K562 (cell line): ENCODE measurements around the gene ZNF546. TPM values are rescaled to one million over a fixed set of nuclear protein-coding genes. Genes with fewer than 3 reads are reported as not detected.

Experiments used
- ATAC-seq: fragments of 200-7000 bp; cut with Tn5 transposase; 3 replicates; pipeline ENCODE4 v1.9.1; 2020; ENCODE audit warnings: moderate library complexity
- BruUV-seq: library from RNA; stranded (reverse); fragments of 400-500 nt; replicated peaks from 2 replicates; lab custom pipeline; 2021; lab: Mats Ljungman, UMichigan
- CTCF ChIA-PET: fragments of 300-600 bp; formaldehyde crosslinking; extraction: SDS; loops from one replicate; lab custom pipeline; 2021; ENCODE audit warnings: low intra/inter-chr PET ratio; lab: Yijun Ruan, JAX
- POLR2A ChIA-PET: fragments of 300-600, 350-650 bp; sonication (Branson Sonifier 250); formaldehyde crosslinking; extraction: SDS; loops from one replicate; lab custom pipeline; 2021; ENCODE audit warnings: antibody characterized with exemption, inconsistent platforms; lab: Yijun Ruan, JAX
- DNase-seq, 4 experiments: peaks; one replicate each; pipeline versions ENCODE4 v3.0.0 to v3.0.0-alpha.2; 2011 to 2018; ENCODE audit warnings: low spot score in 3 of 4, mixed read lengths in 3 of 4; ENCODE audit errors: extremely low read depth in 1 of 4
- FAIRE-seq: peaks from 2 replicates; lab custom pipeline; 2011; peaks lifted over from hg19 to GRCh38; lab: Jason Lieb, UNC
- H2AFZ ChIP-seq: 2 replicates; pipeline ENCODE4 v1.6.0; 2011; ENCODE audit warnings: low read depth, low read length, control low read depth, inconsistent platforms
- H3K27ac ChIP-seq: fragments of 200-600 bp; 3 replicates; pipeline ENCODE4 v1.8.0; 2011; ENCODE audit warnings: low read depth, mild to moderate bottlenecking, control low read depth, inconsistent platforms, low read length, moderate library complexity, mixed read lengths; ENCODE audit errors: extremely low read depth
- H3K27me3 ChIP-seq, 2 experiments: fragments of 300-600 bp in 1 of 2; 2 replicates in 1 of 2; 3 replicates in 1 of 2; pipeline versions ENCODE4 v1.6.0 to v1.8.0; 2011; ENCODE audit warnings: inconsistent platforms in 2 of 2, low read length in 2 of 2, mild to moderate bottlenecking in 1 of 2, mixed read lengths in 1 of 2, moderate library complexity in 1 of 2; ENCODE audit not compliant: control insufficient read depth in 2 of 2, insufficient read depth in 2 of 2
- H3K36me3 ChIP-seq: fragments of 300-600 bp; 3 replicates; pipeline ENCODE4 v1.8.0; 2011; ENCODE audit warnings: mild to moderate bottlenecking, low read length, inconsistent platforms; ENCODE audit not compliant: control insufficient read depth, insufficient read depth
- H3K4me1 ChIP-seq, 2 experiments: fragments of 200-600 bp in 1 of 2; replicated peaks in 1 of 2; 2 replicates in 1 of 2; 3 replicates in 1 of 2; pipeline versions ENCODE4 v1.5.1 to v1.8.0; 2011; ENCODE audit warnings: inconsistent platforms in 2 of 2, low read length in 2 of 2, mild to moderate bottlenecking in 1 of 2, mixed read lengths in 1 of 2, moderate library complexity in 1 of 2; ENCODE audit not compliant: control insufficient read depth in 2 of 2, insufficient read depth in 2 of 2
- H3K4me2 ChIP-seq: 2 replicates; pipeline ENCODE4 v1.6.1; 2011; ENCODE audit warnings: low read length, control low read depth, inconsistent platforms, mixed read lengths; ENCODE audit not compliant: insufficient read depth
- H3K4me3 ChIP-seq: fragments of 200-600 bp; sonication (generic), shearing (Covaris generic); 2 replicates; pipeline ENCODE4 v1.5.1; 2016; ENCODE audit warnings: control low read depth, inconsistent platforms
- H3K79me2 ChIP-seq: fragments of 200-600 bp; 3 replicates; pipeline ENCODE4 v1.8.0; 2011; ENCODE audit warnings: low read length, inconsistent platforms; ENCODE audit not compliant: control insufficient read depth, insufficient read depth
- H3K9ac ChIP-seq, 2 experiments: 2 replicates each; pipeline versions ENCODE4 v1.6.0 to v1.6.1; 2011; ENCODE audit warnings: low read depth in 2 of 2, low read length in 2 of 2, control low read depth in 1 of 2, inconsistent platforms in 1 of 2, mild to moderate bottlenecking in 1 of 2, mixed read lengths in 1 of 2; ENCODE audit not compliant: insufficient read depth in 1 of 2
- H3K9me1 ChIP-seq: one replicate; pipeline ENCODE4 v1.6.0; 2011; ENCODE audit warnings: inconsistent platforms, mild to moderate bottlenecking, low read length, moderate library complexity; ENCODE audit not compliant: control insufficient read depth, insufficient read depth
- H3K9me3 ChIP-seq: replicated peaks from 2 replicates; pipeline ENCODE4 v1.5.1; 2011; ENCODE audit warnings: low read depth, low read length, inconsistent platforms; ENCODE audit not compliant: control insufficient read depth, insufficient read depth
- H4K20me1 ChIP-seq: replicated peaks from 2 replicates; pipeline ENCODE4 v1.6.1; 2011; ENCODE audit warnings: low read length, inconsistent platforms, mixed read lengths; ENCODE audit not compliant: control insufficient read depth, insufficient read depth
- RB1 ChIP-seq: fragments of 450-650 bp; IDR thresholded peaks from 2 replicates; pipeline ENCODE4 v1.6.1; 2017; ENCODE audit warnings: low read depth, mild to moderate bottlenecking
- SMAD2 ChIP-seq: fragments of 150-350 bp; IDR thresholded peaks from 2 replicates; pipeline ENCODE4 v1.6.1; 2014; ENCODE audit warnings: low read depth, mild to moderate bottlenecking, low read length
- WGBS: fragments of 100-300 bp; shearing (Covaris generic); methylation state at CpG from one replicate; pipeline ENCODE4 v1.1.6; 2016; ENCODE audit warnings: low coverage, mixed read lengths; ENCODE audit not compliant: insufficient coverage; ENCODE audit errors: missing lambda C conversion rate; 5-methylcytosine and 5-hydroxymethylcytosine counted together
- in situ Hi-C: fragments of 300-500 bp; cut with MboI; formaldehyde crosslinking; loops from 4 replicates; pipeline ENCODE4 v1.15.0; 2018; ENCODE audit warnings: inconsistent platforms, mixed read lengths
- intact Hi-C: fragments of 100-400 bp; cut with micrococcal nuclease; formaldehyde crosslinking; loops from 2 replicates; pipeline ENCODE4 v1.14.2; 2022
- polyA plus RNA-seq, 8 experiments: library from polyadenylated mRNA; depleted of rRNA in 4 of 8; stranded (reverse) in 5 of 8; unstranded in 3 of 8; fragments of >200 nt; fragmentation: Nextera tagmentation in 2 of 8; fragmentation: Illumina TruSeq in 1 of 8; extraction: Ambion mirVana in 2 of 8; extraction: Trizol in 1 of 8; gene quantifications; 2 replicates each; pipeline versions ENCODE4 v1.2.1 to v1.2.3, GENCODE V29; 2011 to 2014; ENCODE audit warnings: inconsistent platforms in 1 of 8, missing spikeins in 1 of 8
- total RNA-seq, 7 experiments: library from RNA; depleted of rRNA in 6 of 7; stranded (reverse); fragments of >200 nt in 6 of 7; fragmentation: Illumina TruSeq in 2 of 7; extraction: Trizol in 2 of 7; gene quantifications; 2 replicates each; pipeline versions ENCODE4 v1.2.1 to v1.2.3, GENCODE V29; 2011 to 2021; ENCODE audit warnings: low replicate concordance in 1 of 7
- TF ChIP-seq, protein P1 (sequence below): sonication (generic); formaldehyde crosslinking; IDR thresholded peaks from 2 replicates; pipeline ENCODE4 v1.8.1; 2023; ENCODE audit warnings: mild to moderate bottlenecking, missing genetic modification reagents
- TF ChIP-seq, protein P2 (sequence below): fragments of 250-450 bp; sonication (Bioruptor Pico); IDR thresholded peaks from 2 replicates; pipeline ENCODE4 v1.5.0; 2020; ENCODE audit warnings: mild to moderate bottlenecking, borderline replicate concordance
- TF ChIP-seq, protein P3 (sequence below): fragments of 250-450 bp; sonication (Bioruptor Pico); IDR thresholded peaks from 2 replicates; pipeline ENCODE4 v1.5.0; 2021; ENCODE audit warnings: mild to moderate bottlenecking, moderate library complexity

ZNF546 gene
- total and polyA plus RNA-seq, 9 of the 15 experiments (the other 6 are each of a cell fraction or from before 2014, with no cell fraction given): 0.73 to 5.1 (median 2.2) TPM

DNA sequence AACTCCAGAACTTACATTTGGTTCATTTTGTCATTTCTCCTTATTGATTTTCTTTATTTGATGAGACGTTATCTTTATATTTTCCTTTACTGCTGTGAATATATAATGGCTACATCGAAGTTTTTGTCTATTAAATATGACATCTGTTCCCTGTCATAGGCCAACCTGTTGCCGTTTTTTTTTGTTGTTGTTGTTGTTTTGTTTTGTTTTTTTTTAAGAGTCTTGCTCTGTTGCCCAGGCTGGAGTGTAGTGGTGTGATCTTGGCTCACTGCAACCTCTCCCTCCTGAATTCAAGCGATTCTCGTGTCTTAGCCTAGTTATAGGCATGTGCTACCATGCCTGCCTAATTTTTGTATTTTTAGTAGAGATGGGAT, 29.7 kb downstream of the ZNF546 start:
- H3K9ac ChIP-seq: no peak overlapping the region
- no peak for ATAC-seq
- no peaks in the 10 kb centered on the region for H3K27me3 ChIP-seq
- BruUV-seq: no TSS peak
- peak; percentile 57 for FAIRE-seq
- no peak overlapping the region for H3K4me2 ChIP-seq
- H4K20me1 ChIP-seq: no peaks in the 10 kb centered on the region
- peaks cover 12% of the 10 kb centered on the region for H3K9me3 ChIP-seq
- no peak overlapping the region for H2AFZ ChIP-seq
- no peaks in the 10 kb centered on the region for H3K4me1 ChIP-seq
- WGBS: 36% methylated on average over 5 of the region's 5 CpGs
- CTCF ChIA-PET: no interaction called here
- POLR2A ChIA-PET: no interaction called here
- no peak for TF ChIP-seq RB1
- TF ChIP-seq, protein P1, sequence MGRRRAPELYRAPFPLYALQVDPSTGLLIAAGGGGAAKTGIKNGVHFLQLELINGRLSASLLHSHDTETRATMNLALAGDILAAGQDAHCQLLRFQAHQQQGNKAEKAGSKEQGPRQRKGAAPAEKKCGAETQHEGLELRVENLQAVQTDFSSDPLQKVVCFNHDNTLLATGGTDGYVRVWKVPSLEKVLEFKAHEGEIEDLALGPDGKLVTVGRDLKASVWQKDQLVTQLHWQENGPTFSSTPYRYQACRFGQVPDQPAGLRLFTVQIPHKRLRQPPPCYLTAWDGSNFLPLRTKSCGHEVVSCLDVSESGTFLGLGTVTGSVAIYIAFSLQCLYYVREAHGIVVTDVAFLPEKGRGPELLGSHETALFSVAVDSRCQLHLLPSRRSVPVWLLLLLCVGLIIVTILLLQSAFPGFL (CRISPR knock-in tag): no peak
- TF ChIP-seq, protein P2, sequence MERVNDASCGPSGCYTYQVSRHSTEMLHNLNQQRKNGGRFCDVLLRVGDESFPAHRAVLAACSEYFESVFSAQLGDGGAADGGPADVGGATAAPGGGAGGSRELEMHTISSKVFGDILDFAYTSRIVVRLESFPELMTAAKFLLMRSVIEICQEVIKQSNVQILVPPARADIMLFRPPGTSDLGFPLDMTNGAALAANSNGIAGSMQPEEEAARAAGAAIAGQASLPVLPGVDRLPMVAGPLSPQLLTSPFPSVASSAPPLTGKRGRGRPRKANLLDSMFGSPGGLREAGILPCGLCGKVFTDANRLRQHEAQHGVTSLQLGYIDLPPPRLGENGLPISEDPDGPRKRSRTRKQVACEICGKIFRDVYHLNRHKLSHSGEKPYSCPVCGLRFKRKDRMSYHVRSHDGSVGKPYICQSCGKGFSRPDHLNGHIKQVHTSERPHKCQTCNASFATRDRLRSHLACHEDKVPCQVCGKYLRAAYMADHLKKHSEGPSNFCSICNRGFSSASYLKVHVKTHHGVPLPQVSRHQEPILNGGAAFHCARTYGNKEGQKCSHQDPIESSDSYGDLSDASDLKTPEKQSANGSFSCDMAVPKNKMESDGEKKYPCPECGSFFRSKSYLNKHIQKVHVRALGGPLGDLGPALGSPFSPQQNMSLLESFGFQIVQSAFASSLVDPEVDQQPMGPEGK: no peak
- TF ChIP-seq, protein P3, sequence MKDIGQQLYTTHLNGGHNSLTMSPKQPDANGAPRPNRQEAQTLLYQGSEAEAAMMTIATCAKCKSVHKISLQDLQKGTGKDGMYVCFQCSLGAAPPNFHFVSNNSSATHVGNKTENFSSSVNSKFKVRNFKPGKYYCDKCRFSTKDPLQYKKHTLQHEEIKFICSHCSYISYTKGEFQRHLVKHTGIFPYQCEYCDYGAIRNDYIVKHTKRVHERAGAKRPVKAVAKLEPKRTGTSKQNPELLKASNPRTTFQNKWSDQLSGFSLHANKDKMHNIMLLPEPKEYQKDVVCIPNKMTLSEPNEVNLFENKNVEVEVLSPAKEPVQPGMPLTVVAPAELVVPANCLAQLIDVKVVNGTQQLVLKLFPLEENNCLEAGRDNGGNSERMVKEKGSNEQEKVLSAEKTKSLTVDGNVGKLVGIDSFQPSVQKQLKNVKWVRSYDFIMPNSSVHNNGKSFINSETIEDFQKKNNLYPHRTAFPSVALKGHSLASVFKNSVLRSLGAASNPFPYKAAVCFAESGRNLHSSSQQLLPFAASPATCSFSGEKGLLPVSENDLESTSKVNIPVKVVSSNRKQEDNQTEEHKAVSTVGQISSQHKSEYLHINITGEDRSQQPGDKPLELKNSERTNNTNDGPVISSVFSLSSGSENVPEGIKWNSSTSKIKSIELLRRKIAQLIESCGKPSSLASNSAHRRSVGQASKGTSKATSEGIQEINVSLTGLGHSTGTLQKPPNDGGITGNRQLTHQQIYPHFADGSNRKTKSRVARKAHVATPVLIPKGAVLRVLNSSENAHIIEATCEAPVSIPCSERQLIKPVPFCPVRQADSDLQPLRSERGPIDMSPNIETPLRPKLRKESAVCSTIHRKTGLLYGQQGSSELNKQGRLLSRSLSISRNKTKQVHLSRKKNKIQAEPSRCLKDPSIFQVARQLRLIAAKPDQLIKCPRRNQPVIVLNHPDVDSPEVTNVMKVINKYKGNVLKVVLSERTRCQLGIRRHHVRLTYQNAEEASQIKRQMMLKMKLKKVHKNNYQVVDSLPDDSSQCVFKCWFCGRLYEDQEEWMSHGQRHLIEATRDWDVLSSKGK (CRISPR knock-in tag): no peak
- no peak for TF ChIP-seq SMAD2
- H3K9me1 ChIP-seq: no peaks in the 10 kb centered on the region
- intact Hi-C loops: no loop called here
- H3K79me2 ChIP-seq: no peaks in the 10 kb centered on the region
- no peaks in the 10 kb centered on the region for H3K36me3 ChIP-seq
- in situ Hi-C loops: no loop called here
- DNase-seq: no peak
- H3K27ac ChIP-seq: no peak overlapping the region
- no peak overlapping the region for H3K4me3 ChIP-seq
